OCI-LY7 (cell line): ENCODE measurements around the gene FBXL16.

ENCODE experiments used
- EZH2phosphoT487 ChIP-seq: fragments of 200-600 bp; sonication (generic); IDR thresholded peaks from 2 replicates; pipeline ENCODE4 v1.6.1; 2018; ENCODE audit warnings: low read depth, borderline replicate concordance, mild to moderate bottlenecking, mixed run types, antibody characterized with exemption, low read length, moderate library complexity, mixed read lengths
- TF ChIP-seq, protein P1 (sequence below): fragments of 200-600 bp; sonication (generic); conservative IDR thresholded peaks from 2 replicates; pipeline ENCODE4 v1.5.1; 2014; ENCODE audit warnings: mild to moderate bottlenecking, antibody characterized with exemption, low read length, moderate library complexity, mixed read lengths

DNA sequence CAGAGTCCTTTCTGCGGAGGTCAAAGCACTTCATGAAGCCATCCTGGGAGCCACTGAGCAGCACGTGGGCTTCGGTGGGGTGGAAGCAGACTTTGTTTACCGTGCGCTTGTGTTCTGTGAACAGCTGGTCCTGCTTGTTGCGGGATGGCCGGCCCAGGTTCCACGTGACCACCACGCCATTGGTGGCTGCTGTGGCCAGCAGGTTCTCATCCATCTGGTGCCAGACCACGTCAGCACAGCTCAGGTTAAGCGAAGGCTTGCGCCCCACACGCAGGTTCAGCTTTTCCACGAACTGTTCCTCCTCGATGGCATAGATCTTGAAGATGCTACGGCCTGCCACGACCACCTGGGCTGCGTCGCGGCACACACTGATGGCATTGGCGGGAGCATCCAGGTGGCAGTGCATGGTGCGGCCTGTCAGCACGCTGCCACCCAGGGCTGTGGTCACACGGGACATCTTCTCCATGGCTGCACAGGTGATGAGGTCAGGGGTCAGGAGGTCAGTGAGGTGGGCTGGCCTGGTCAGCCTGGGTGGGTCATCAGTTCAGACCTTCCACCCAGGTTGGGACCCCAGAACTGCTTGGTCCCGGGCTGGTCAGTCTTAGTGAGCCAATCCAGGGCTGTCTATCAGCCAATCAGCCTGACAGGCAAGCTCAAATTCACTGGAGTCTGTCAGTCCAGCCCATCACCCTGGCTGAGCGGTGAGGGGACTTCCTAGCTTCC lies 16.3 kb downstream of the FBXL16 start:
- TF ChIP-seq, protein P1, sequence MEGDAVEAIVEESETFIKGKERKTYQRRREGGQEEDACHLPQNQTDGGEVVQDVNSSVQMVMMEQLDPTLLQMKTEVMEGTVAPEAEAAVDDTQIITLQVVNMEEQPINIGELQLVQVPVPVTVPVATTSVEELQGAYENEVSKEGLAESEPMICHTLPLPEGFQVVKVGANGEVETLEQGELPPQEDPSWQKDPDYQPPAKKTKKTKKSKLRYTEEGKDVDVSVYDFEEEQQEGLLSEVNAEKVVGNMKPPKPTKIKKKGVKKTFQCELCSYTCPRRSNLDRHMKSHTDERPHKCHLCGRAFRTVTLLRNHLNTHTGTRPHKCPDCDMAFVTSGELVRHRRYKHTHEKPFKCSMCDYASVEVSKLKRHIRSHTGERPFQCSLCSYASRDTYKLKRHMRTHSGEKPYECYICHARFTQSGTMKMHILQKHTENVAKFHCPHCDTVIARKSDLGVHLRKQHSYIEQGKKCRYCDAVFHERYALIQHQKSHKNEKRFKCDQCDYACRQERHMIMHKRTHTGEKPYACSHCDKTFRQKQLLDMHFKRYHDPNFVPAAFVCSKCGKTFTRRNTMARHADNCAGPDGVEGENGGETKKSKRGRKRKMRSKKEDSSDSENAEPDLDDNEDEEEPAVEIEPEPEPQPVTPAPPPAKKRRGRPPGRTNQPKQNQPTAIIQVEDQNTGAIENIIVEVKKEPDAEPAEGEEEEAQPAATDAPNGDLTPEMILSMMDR = no peak
- TF ChIP-seq EZH2phosphoT487 = no peak
